ENCODE results near the gene F11R. TPM values are rescaled to one million over a fixed set of nuclear protein-coding genes. Genes with fewer than 3 reads are reported as not detected.
A peak's percentile ranks its signal among the peaks of the same experiment; 100 is the strongest.

F11R gene
- total RNA-seq, 2 donors from 2014 or later, result 134 to 179 TPM

DNA sequence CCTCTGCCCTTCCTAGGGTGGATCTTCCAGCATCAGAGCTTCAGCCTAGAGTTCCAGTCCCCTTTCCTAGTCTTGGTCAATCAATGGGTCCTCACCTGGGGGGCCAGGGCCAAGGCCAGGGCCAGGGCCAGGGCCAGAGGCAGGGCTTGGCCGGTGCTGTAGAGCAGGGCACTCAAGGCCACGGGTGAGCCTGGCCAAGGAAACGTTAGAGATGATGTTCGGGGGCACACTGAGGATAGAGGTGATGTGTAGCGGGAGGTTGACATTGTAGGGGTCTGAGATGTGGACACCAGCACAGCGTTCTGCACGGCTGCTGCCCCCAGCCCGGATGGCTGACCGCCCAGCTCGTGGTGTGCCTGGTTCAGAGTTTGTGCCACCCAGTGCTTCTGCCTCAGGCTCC is 30.3 kb upstream of the F11R start:
- TF ChIP-seq CTCF (IDR thresholded peaks at IDR 0.05), result no peak
- Histone ChIP-seq H3K4me1 (no peaks in the 10 kb centered on the region), H3K36me3 (no peaks in the 10 kb centered on the region), H3K27me3 (no peaks in the 10 kb centered on the region), H3K9ac (ENCODE audit: low read depth in 2 of 2, low read length in 2 of 2) (no peak overlapping the region), H3K9me3 (no peaks in the 10 kb centered on the region), H3K27ac (no peak overlapping the region), H3K4me3 (no peak overlapping the region)
- no peak for DNase-seq
- intact Hi-C loops (cut with DNase I), result no loop called here

- intact Hi-C loops (cut with DNase I), result loop anchor here (10.0 kb wide), 1 partner anchor 54 kb away; no protein-coding TSS in a partner anchor
- Histone ChIP-seq H3K27ac (no peak overlapping the region), H3K4me1 (no peaks in the 10 kb centered on the region), H3K9me3 (no peaks in the 10 kb centered on the region), H3K9ac (ENCODE audit: low read depth in 2 of 2, low read length in 2 of 2) (no peak overlapping the region), H3K27me3 (no peaks in the 10 kb centered on the region), H3K36me3 (no peaks in the 10 kb centered on the region), H3K4me3 (no peak overlapping the region)
- TF ChIP-seq CTCF (IDR thresholded peaks at IDR 0.05), result no peak
- DNase-seq, result no peak
Measured at GRCh38 chr1:161048949-161049722, 28.2 kb upstream of the F11R start.

DNA sequence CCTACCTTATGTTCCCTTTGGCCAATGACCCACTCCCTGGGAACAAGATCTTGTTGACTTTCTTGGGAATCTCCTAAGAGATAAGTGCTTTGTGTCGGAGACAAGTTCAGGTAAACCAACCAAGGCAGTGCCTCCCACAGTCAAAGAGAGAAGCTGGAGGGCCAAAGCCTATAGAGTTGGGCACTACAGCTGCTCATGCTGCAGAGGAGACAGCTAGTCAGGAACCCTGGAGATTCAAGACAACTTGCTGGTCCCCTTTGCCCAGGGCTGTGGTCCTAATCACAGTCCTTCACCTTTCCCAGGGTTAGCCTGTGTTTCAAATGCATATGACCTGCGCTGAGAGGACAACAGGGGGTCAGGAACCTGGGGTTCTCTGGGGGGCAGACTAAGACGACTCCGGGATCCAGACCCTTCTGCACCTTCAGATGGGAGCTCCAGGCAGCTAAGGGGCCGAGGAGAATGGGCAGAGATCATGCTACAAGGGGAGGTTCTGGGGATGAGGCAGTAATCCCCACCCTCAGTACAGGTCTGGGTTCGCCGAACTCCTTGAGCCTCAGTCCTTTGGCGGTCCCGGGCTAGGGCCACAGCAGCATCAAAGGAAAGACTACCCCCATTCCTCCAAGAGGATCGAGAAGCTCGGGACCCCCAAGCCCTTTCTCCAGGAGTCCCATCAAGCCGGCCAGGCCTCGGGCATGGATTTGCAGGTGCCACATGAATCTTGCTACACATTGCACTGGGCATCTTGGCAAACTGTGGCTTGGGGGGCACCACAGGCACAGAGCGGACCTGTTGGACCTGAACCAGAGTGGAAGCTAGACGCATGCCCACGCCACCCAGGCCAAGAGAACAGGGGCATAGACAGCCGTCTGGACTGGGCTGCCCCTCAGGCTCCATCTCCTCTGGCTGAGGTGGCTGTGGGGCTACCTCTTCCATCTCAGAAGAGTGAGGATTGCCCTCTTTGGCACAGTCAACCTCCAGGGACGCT is 26.8 kb upstream of the F11R start:
- Histone ChIP-seq H3K4me3 (no peak overlapping the region), H3K27ac (no peak overlapping the region), H3K9me3 (no peaks in the 10 kb centered on the region), H3K36me3 (no peaks in the 10 kb centered on the region), H3K27me3 (no peaks in the 10 kb centered on the region), H3K9ac (ENCODE audit: low read depth in 2 of 2, low read length in 2 of 2) (no peak overlapping the region), H3K4me1 (no peaks in the 10 kb centered on the region)
- intact Hi-C loops (cut with DNase I), result loop anchor here (10.0 kb wide), 1 partner anchor 53 kb away; no protein-coding TSS in a partner anchor
- DNase-seq, result no peak
- no peak for TF ChIP-seq CTCF (IDR thresholded peaks at IDR 0.05)

DNA sequence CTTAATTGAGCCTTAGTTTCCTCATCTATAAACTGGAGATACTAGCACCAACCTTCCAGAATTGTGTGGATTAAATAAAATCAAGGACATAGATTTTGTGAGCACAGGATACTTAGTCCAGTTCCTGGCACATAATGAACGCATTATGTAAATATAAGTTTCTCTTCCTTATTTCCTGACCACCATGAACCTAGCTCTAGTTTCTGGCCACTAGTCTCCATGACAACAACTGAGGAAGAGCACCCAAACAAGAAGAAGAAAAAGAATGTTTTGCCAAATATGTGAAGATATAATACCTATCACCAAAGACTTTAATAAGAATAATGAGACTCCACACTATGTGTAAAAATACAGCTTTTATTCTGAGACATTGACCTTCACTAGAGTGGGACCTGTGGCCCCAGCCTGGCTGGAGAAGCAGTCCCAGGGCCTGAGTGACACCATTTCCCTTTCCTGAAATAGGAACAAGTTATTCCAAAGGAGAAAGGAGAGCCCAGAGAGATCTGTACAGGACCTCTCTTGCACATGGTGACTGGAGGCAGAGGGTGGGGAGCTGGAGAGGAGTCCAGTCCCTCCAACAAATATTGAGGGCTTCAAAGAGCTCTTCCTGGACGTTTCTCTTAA is 25.8 kb upstream of the F11R start:
- Histone ChIP-seq H3K36me3 (no peaks in the 10 kb centered on the region), H3K4me3 (peak overlapping the region; percentile 83), H3K27ac (peak overlapping the region; percentile 96), H3K9ac (ENCODE audit: low read depth in 2 of 2, low read length in 2 of 2) (no peak overlapping the region), H3K27me3 (no peaks in the 10 kb centered on the region), H3K4me1 (no peaks in the 10 kb centered on the region), H3K9me3 (no peaks in the 10 kb centered on the region)
- intact Hi-C loops (cut with DNase I), result loop anchor here (10.0 kb wide), 1 partner anchor 52 kb away; no protein-coding TSS in a partner anchor
- no peak for TF ChIP-seq CTCF (IDR thresholded peaks at IDR 0.05)
- no peak for DNase-seq

All from colonic mucosa (tissue), 4 donors.